Neutrophil (primary cell): ENCODE measurements around the gene IL4R.
A peak's percentile ranks its signal among the peaks of the same experiment; 100 is the strongest.

ENCODE experiments used
- H3K27ac ChIP-seq: fragments of 200-600 bp; sonication (generic); 2 replicates; pipeline ENCODE4 v1.5.1; 2016; ENCODE audit warnings: mild to moderate bottlenecking, moderate library complexity
- H3K27me3 ChIP-seq: fragments of 200-600 bp; sonication (generic); 2 replicates; pipeline ENCODE4 v1.6.0; 2016; ENCODE audit warnings: mild to moderate bottlenecking
- H3K36me3 ChIP-seq: fragments of 200-600 bp; sonication (generic); 2 replicates; pipeline ENCODE4 v1.5.1; 2017
- H3K4me1 ChIP-seq, 2 experiments: fragments of 200-600 bp in 1 of 2; sonication (generic) in 1 of 2; 1 replicate in 1 of 2; 2 replicates in 1 of 2; pipeline versions ENCODE4 v1.5.1 to v1.6.1; 2013 to 2016; ENCODE audit warnings: low read depth in 1 of 2, low read length in 1 of 2, mild to moderate bottlenecking in 1 of 2, moderate library complexity in 1 of 2; ENCODE audit not compliant: control insufficient read depth in 1 of 2, insufficient read depth in 1 of 2
- H3K4me3 ChIP-seq, 2 experiments: fragments of 200-600 bp in 1 of 2; sonication (generic) in 1 of 2; 1 replicate in 1 of 2; 2 replicates in 1 of 2; pipeline ENCODE4 v1.5.1; 2013 to 2016; ENCODE audit warnings: low read depth in 1 of 2, low read length in 1 of 2, mild to moderate bottlenecking in 1 of 2, moderate library complexity in 1 of 2
- H3K9me3 ChIP-seq: fragments of 200-600 bp; sonication (generic); 2 replicates; pipeline ENCODE4 v1.5.1; 2016
- TF ChIP-seq, protein P1 (sequence below): fragments of 200-600 bp; sonication (generic); IDR thresholded peaks from 2 replicates; pipeline ENCODE4 v1.5.1; 2016; ENCODE audit warnings: antibody characterized with exemption

Gene IL4R

DNA sequence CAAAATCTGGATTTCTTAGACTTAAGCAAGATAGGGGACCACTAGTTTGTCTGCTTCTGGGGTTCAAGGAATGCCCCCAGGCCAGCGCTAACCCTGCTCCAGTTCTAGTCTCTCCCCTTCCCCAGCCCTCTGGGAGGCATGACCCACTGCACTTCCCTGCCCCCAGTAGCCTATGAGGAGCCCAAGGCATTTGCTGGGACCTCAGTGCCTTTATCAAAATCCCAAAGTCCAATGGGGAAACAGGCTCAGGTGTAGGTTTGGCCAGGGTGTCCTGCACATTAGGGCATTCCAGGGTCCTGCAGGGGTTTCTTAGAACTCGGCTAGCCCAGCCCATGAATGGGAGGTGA lies 1.2 kb downstream of the IL4R start:
- H3K9me3 ChIP-seq, result no peaks in the 10 kb centered on the region
- peaks cover 11% of the 10 kb centered on the region for H3K36me3 ChIP-seq
- H3K27ac ChIP-seq, result peak overlapping the region; percentile 99
- H3K4me1 ChIP-seq, result peaks cover 62 to 64% of the 10 kb centered on the region in 2 experiments
- peak overlapping the region; percentile 86 to 98 for H3K4me3 ChIP-seq
- H3K27me3 ChIP-seq, result no peaks in the 10 kb centered on the region
- TF ChIP-seq, protein P1, sequence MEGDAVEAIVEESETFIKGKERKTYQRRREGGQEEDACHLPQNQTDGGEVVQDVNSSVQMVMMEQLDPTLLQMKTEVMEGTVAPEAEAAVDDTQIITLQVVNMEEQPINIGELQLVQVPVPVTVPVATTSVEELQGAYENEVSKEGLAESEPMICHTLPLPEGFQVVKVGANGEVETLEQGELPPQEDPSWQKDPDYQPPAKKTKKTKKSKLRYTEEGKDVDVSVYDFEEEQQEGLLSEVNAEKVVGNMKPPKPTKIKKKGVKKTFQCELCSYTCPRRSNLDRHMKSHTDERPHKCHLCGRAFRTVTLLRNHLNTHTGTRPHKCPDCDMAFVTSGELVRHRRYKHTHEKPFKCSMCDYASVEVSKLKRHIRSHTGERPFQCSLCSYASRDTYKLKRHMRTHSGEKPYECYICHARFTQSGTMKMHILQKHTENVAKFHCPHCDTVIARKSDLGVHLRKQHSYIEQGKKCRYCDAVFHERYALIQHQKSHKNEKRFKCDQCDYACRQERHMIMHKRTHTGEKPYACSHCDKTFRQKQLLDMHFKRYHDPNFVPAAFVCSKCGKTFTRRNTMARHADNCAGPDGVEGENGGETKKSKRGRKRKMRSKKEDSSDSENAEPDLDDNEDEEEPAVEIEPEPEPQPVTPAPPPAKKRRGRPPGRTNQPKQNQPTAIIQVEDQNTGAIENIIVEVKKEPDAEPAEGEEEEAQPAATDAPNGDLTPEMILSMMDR, result no peak

DNA sequence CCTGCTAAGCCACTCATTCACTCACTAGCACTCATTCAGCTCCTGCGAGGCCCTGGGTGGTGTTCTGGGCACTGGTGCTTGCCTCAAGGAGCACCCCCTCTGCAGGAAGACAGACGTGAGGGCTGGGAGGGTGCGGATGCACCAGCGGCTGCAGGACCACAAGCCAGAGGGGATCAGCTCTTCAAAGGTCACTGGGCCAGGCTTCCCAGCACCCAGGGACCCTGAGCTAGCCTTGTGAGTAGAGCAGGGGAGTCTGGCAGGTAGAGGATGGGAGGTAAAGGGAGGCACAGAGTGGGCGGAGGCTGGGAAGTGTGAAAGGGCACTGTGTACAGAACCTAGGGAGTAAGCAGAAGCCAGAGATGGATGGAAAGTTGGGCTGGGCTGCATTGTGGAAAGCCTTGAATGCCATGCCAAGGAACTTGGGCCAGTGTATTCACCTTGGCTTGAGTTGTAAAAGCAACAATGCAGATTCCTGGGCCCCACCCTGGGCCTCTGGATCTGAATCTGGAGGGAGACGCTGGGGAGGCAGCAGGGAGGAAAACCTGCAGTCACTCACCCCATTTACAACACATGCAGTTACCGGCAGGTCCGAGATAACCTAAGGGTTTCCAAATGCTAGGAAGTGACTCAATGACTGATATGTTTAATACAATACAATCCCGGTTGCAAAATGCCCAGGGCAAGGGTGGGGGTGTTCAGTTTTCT lies 1.7 kb downstream of the IL4R start:
- TF ChIP-seq, protein P1, result peak; percentile 24
- peak overlapping the region; percentile 86 to 98 for H3K4me3 ChIP-seq
- H3K4me1 ChIP-seq, result peaks cover 68 to 69% of the 10 kb centered on the region in 2 experiments
- H3K36me3 ChIP-seq, result peaks cover 16% of the 10 kb centered on the region
- peak overlapping the region; percentile 99 for H3K27ac ChIP-seq
- H3K9me3 ChIP-seq, result no peaks in the 10 kb centered on the region
- H3K27me3 ChIP-seq, result no peaks in the 10 kb centered on the region

DNA sequence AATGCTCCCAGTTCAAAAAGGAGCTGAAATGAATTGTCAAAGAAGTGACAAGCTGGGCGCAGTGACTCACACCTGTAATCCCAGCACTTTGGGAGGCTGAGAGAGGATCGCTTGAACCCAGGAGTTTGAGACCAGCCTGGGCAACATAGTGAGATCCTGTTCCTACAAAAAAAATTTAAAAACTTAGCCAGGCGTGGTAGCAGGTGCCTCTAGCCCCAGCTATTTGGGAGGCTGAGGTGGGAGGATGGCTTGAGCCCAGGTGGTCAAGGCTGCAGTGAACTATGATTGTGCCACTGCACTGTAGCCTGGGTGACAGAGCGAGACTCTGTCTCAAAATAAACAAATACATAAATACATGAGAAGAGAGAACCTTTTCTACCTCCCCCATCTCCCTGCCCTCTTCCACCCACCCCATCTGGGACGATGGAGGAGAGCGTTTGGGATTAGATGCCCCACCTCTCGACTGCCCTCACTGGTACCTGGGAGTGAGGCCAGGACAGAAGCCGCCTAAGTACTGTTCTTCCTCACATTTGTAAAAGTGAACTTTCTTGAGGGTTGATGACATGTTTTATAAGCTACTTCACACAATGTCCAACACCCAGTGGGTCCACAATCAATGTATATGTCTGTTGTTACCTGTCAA lies 2.4 kb downstream of the IL4R start:
- H3K4me3 ChIP-seq, result peak overlapping the region; percentile 86 to 98
- no peaks in the 10 kb centered on the region for H3K9me3 ChIP-seq
- H3K27me3 ChIP-seq, result no peaks in the 10 kb centered on the region
- H3K36me3 ChIP-seq, result peaks cover 16% of the 10 kb centered on the region
- H3K27ac ChIP-seq, result peak overlapping the region; percentile 99
- peaks cover 74 to 76% of the 10 kb centered on the region in 2 experiments for H3K4me1 ChIP-seq
- TF ChIP-seq, protein P1, result no peak

DNA sequence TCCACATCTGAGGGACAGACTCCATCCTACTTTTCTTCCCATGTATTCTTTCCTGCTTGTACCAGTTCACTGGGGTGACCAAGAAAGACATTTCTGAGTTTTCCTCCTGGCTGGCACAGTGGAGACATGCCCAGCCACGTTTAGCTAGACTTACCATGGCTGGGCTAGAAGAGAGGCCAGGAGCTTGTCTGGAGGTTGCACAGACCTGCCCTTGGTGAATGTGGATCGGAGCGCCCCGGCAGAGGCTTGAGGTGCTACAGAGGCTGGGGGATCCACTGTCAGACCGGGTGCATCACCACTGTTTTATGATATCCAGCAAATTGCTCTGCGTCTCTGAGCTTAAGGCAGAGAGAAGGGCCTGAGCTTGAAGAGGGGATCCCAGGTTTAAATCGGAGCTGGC lies 3.5 kb downstream of the IL4R start:
- Histone ChIP-seq H3K4me3 (peak overlapping the region; percentile 86 to 98), H3K27me3 (no peaks in the 10 kb centered on the region), H3K27ac (peak overlapping the region; percentile 99), H3K4me1 (peaks cover 86 to 87% of the 10 kb centered on the region in 2 experiments), H3K36me3 (peaks cover 16% of the 10 kb centered on the region), H3K9me3 (no peaks in the 10 kb centered on the region)
- TF ChIP-seq, protein P1, result no peak

DNA sequence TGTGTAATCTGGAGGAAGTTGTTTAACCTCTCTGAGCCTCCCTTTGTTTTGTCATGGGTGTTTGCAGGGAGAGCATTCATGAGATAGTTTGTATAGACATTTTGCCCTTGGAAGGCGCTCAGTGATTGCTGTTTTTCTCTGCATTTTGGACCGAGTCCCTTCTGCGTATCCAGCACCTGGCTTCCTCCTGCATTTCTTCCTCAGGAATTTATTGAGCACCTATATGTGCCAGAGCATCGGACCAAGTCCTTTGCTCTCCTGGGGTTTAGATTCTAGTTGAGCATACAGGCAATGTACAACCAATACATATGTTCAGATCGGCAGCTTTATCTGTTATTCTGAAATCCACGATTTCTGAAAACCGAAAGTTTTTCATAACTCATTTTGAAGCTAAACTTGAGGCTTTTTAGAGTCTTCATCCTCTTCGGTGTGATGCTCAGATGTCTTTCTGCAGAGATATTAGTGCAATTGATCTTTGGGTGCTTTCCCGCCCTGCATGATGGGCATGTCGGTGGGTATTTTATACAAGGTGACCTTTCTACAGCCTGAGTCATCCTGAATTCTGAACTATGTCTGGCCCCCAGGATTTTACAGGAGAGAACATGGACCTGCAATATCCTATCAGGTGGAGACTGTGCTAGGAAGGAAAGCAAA lies 4.1 kb downstream of the IL4R start:
- H3K36me3 ChIP-seq, result peaks cover 16% of the 10 kb centered on the region
- H3K4me3 ChIP-seq, result peak overlapping the region; percentile 86 to 98
- H3K4me1 ChIP-seq, result peaks cover 87% of the 10 kb centered on the region in 2 experiments
- H3K9me3 ChIP-seq, result no peaks in the 10 kb centered on the region
- H3K27me3 ChIP-seq, result no peaks in the 10 kb centered on the region
- TF ChIP-seq, protein P1, result no peak
- H3K27ac ChIP-seq, result peak overlapping the region; percentile 99
